Tongue (tissue), 2 donors: Measurements from ENCODE around the gene SDF2L1. TPM values are rescaled to one million over a fixed set of nuclear protein-coding genes. Genes with fewer than 3 reads are reported as not detected.
A peak's percentile ranks its signal among the peaks of the same experiment; 100 is the strongest.

Source experiments
- DNase-seq: peaks from one replicate; pipeline ENCODE4 v3.0.0-alpha.2; 2015
- total RNA-seq: library from RNA; depleted of rRNA; stranded (reverse); fragments of >200 nt; gene quantifications from one replicate; pipeline ENCODE4 v1.2.3, GENCODE V29; 2014

SDF2L1 gene
- total RNA-seq, 1 donor from 2014 or later = 15.5 TPM

DNA sequence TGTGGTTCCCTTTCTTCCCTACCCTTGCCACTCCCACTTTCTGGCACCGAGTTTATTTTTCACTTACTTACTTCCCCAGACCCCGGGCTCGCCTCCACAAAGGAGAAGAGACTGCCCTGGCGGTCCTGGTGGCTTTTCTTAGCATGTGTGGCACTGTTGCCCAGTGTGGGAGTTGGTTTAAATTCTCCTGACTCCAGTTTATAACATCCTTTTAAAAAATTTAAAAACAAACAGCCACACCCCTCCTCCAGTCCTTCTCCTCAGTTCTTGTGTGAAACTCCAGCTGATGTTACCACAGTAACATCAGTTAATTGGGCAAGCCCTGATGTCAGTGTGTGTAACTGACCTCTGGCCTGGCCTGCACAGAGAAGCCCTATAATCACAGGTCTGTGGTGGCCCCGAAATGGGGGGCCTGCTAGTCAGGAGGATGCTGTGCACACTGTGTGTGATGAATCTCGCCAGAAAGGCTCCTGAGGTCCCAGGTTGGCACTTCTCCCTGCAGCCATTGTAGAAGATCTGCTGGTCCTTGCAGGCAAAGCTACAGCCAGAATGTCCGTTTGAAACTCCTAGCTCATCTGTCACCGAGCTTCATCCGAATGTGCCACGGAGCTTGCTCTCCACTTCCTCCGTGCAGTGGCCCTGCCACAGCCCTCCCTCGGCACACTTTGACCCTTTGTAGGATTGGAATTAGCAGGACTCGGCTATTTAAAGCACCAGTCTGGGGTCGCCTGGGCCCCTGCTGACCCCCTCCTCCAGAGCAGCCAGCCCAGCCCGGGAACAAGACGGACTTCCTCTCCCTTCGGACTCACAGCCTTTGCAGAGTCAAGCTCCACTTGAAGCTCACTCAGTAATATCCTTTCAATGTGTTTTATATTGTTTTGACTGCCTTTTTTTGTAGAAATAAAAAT is 19.8 kb upstream of the SDF2L1 start:
- DNase-seq = no peak

DNA sequence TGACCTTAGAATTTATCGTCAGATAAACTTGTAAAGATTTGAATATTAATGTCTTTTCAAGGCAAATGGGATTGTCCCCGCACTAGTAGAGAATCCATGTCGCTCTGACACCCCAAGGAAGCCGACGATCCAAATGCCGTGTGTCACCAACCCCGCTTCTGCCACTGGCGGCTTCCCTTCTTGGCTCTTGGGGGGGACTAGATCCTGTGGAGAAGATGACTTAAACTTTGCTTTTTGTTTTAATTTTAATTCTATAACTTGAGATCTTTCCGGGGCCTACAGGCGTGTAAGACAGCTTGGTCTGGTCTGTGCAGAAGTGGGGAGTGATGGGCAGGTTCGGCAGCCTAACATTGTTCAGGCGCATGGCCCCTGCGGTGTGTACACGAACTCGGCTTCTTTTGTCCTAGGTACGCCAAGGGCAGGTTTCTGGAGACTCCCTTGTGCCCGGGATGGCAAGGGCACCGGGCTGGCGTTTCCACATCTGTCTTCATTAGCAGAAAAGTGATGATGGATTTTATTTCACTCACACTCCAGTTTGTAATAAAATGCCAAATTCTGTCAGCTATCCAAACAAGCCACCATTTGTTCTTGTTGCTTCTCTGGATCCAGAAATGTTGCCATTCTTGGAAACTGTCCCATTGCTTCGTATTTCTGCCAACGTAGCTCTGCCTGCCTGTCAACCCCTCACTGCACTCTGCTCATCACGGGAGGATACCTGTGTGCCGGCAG is 19.0 kb upstream of the SDF2L1 start:
- peak; percentile 74 for DNase-seq

- DNase-seq = no peak
These were observed 18.5 kb upstream of the SDF2L1 start for GRCh38 chr22:21623648-21623970.

- DNase-seq = peak; percentile 52
These were observed 17.8 kb upstream of the SDF2L1 start for GRCh38 chr22:21624120-21624879.

- DNase-seq = no peak
These were observed 17.0 kb upstream of the SDF2L1 start for GRCh38 chr22:21624880-21625791.

DNA sequence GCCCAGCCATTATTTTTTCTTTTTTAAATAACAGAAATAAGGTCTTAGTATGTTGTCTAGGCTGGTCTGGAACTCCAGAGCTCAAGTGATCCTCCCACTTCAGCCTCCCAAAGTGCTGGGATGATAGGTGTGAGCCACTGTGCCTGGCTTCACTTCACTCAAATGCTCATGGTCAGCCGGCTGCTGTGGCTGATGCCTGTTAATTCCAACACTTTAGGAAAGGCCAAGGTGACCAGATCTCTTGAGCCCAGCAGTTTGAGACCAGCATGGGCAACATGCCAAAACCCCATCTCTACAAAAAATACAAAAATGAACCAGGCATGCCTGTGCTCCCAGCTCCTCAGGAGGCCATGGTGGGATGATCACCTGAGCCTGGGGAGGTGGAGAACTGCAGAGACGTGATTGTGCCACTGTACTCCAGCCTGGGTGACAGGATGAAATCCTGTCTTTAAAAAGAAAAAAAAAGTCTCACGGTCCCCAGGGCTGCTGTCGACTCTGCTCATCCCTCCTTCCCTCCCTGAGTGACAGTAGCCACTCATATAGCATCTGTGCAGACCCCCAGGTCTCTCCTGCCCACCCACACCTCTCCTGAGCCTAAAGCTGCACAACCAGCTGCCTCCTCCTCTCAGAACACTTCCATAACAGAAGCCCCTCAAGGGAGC is 15.9 kb upstream of the SDF2L1 start:
- no peak for DNase-seq

DNA sequence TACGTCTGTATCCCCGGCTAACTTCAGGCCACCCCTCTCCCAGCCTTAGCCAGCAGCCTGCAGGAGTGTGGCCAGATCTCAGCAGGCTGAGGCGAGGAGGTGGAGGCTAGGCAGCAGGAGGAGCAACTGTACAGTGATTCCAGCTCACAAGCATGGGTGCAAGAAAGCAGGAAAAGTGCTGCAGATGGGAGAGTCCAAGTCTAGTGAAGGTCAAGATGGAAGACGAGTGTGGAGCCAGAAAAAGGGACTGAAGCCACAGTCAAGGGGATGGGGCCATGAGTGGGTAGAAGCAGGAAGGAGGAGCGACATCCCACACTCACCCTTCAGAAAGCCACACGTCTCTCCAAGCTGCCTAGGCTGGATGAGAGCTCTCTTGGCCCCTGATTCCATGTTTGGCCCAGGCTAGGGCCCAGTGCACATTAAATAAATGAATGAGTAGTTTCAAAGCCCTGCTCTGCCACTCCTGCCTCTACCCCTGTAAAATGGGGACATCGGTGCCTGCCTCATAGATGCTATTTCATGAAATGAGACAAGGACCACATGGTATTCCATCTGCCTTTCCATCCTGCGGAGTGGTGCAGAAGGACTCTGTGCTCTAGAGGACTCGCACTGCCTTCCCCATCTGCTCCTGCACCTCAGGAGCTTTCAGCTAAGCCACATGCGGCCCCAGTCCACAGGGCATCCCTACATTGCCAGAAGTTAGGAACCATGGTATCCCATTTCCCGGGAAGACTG is 15.2 kb upstream of the SDF2L1 start:
- no peak for DNase-seq

DNA sequence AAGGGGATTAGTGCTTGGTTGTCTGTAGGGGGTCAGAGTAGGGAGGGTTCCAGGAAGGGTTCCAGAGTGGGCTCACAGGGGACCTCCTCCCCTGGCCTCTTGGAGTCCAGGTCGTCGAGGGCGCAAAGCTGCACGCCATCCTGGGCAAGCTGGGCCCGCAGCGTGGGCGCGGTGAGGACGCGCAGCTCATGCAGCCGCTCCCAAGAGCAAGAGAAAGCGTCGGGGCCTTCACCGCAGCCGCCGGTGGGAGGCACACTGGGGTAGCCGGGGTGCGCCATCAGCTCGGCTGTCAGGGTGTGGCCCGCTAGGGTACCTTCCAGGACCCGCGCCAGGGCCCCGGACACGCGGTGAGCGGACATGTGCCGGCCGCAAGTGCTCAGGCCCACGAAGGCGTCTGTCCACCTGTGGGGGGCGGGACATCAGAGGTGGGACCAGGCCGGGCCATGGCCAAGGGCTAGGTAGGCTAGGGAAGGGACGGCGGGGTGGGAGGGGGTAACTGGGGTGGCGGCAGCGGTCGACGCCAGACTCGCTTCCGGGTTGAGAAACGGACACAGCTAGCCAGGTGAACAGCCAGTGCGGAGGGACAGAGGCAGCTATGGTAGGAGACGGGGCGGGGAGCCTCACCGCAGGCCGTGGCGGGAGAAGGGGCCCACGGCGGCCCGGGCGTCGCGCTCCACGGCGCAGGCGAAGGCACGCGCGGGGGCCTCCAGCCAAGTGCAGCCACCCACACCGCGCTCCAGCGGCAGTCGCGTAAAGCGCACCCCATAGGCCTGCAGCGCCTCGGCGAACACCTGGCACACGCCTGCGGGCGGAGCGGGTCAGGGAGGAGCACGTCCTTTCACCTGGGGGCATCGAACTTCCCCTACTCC is 13.5 kb upstream of the SDF2L1 start:
- no peak for DNase-seq

DNA sequence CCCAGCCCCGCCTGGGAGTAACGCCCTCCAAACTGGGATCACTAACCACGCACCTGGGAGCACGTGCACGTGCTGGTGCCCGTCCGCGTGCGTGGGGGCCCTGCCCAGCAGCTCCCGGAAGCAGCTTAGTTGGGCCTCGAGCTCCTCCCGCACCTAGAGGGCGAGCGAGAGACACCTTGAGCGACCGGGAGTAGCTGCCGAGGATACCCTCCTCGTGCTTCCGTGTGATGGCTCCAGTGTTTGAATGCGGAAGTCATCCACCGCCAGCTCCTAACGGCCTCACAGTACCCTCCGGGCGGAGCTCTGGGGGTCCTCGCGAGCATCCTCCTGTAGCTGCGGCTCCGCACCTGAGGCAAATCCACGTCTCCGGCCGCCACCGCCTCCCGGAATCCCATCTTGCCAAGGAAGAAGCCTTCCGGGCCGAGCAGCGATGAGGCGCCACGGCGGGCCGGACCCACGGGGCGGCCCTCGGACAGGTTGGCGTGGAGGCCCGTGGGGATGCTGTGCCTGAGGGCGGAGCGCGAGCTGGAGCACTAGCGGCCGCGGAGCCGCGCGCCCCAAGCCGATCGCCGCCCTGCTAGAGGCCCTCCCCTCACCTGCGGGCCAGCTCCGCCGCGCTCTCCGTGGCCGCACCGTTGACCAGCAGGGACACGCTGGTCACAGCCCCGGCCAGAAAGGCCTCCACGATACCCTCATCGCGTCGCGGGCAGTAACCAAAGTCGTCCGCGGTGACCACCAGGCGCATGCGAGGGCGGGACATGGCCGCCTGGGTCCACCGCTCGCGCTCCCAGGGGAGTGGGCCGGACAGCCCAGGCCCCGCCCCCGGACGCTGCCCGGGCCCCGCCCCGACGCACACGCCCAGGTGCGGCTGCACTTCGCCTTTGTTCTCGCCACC is 12.6 kb upstream of the SDF2L1 start, which contains the start of gene YDJC:
Gene YDJC (minus strand): TSS at position 768 of the 895 bp plus-strand sequence. CDS start 8 bp downstream, at position 760.
- peak; percentile 95 for DNase-seq

DNA sequence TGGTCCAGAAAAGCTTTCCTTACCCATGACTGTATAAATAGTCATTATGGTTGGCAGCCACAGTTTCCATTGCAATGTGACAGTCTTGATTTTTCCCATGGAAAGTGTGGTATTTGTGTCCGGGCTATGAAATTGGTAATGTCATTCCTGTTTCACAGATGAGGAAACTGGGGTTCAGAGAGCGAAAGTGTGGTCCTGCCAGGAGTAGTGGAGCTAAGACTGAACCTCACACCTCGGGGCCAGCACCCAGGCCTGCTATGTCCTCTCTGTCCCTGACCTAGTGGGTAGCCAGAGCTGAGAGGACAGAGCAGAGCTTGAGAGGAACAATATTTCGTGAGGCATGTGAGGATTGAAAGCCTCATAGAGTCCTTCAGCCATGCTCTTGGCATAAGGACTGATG is 11.1 kb upstream of the SDF2L1 start:
- no peak for DNase-seq

- no peak for DNase-seq
These were observed 9.7 kb upstream of the SDF2L1 start, which contains the start of gene CCDC116 for GRCh38 chr22:21632237-21632895. Gene CCDC116 (plus strand): TSS chr22:21632760. CDS start chr22:21633182, 422 bp downstream.

- no peak for DNase-seq
These were observed 9.2 kb upstream of the SDF2L1 start for GRCh38 chr22:21632931-21633330.

GRCh38 chr22:21633481-21633880 is 8.6 kb upstream of the SDF2L1 start:
- DNase-seq = no peak

GRCh38 chr22:21634081-21634480 is 8.0 kb upstream of the SDF2L1 start:
- DNase-seq = no peak

DNA sequence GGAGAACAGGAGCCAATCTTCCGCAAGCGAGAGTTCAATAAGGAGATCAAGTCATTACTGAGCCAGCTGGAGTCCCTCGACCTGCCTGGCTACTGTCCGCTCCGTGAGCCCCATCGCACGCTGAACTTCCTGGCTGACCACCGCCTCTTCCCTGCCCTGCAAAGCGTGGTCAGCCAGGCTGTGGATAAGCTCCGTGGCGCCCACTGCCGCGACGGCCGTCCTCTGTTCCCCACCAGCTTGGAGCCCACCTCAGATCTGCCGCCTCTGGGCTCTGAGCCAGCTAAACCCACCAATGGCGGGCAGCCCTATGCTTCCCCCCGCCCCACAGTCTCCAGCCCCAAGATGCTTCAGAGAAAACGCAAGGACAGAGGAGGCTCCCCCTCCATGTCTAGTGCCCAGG is 7.3 kb upstream of the SDF2L1 start:
- no peak for DNase-seq

- no peak for DNase-seq
These were observed 6.2 kb upstream of the SDF2L1 start for GRCh38 chr22:21635771-21636510.
